IMR-90 (cell line): ENCODE results near the gene SLF2. TPM values are rescaled to one million over a fixed set of nuclear protein-coding genes. Genes with fewer than 3 reads are reported as not detected.
A peak's percentile ranks its signal among the peaks of the same experiment; 100 is the strongest.

Experiments used
- ATAC-seq: fragments of 200-7000 bp; cut with Tn5 transposase; 2 replicates; pipeline ENCODE4 v1.9.1; 2020; ENCODE audit warnings: low read depth, mild to moderate bottlenecking, moderate library complexity
- BruUV-seq: library from RNA; stranded (reverse); fragments of 400-500 nt; replicated peaks from 2 replicates; lab custom pipeline; 2021; lab: Mats Ljungman, UMichigan
- CTCF ChIA-PET: fragments of 300-600 bp; formaldehyde crosslinking; extraction: SDS; loops from one replicate; lab custom pipeline; 2021; ENCODE audit warnings: antibody characterized with exemption; lab: Yijun Ruan, JAX
- POLR2A ChIA-PET: fragments of 300-600 bp; sonication (Branson Sonifier 250); formaldehyde crosslinking; loops from one replicate; lab custom pipeline; 2022; ENCODE audit warnings: antibody characterized with exemption; ENCODE audit not compliant: unreplicated experiment; lab: Charles Lee
- DNase-seq: peaks from one replicate; pipeline ENCODE4 v3.0.0; 2013
- H2AFZ ChIP-seq: replicated peaks from 2 replicates; pipeline ENCODE3; 2013; ENCODE audit warnings: low read length, mild to moderate bottlenecking; ENCODE audit not compliant: poor library complexity
- H2AK5ac ChIP-seq: 2 replicates; pipeline ENCODE4 v1.6.1; 2013; ENCODE audit warnings: low read depth, low read length, inconsistent platforms
- H2AK9ac ChIP-seq: replicated peaks from 2 replicates; pipeline ENCODE3; 2013; ENCODE audit warnings: mild to moderate bottlenecking, low read depth, low read length, moderate library complexity; ENCODE audit not compliant: poor library complexity
- H2BK120ac ChIP-seq: 2 replicates; pipeline ENCODE4 v1.6.1; 2013; ENCODE audit warnings: low read depth, low read length, inconsistent platforms
- H2BK15ac ChIP-seq: 3 replicates; pipeline ENCODE4 v1.6.1; 2013; ENCODE audit warnings: low read depth, low read length, inconsistent platforms
- H2BK20ac ChIP-seq: 2 replicates; pipeline ENCODE4 v1.6.1; 2013; ENCODE audit warnings: low read depth, mild to moderate bottlenecking, inconsistent platforms, low read length, moderate library complexity
- H2BK5ac ChIP-seq: 2 replicates; pipeline ENCODE4 v1.6.1; 2013; ENCODE audit warnings: mild to moderate bottlenecking, low read depth, low read length, inconsistent platforms; ENCODE audit not compliant: poor library complexity, severe bottlenecking
- H3K14ac ChIP-seq: replicated peaks from 2 replicates; pipeline ENCODE4 v1.6.1; 2013; ENCODE audit warnings: low read depth, low read length, inconsistent platforms
- H3K18ac ChIP-seq: 2 replicates; pipeline ENCODE4 v1.6.1; 2013; ENCODE audit warnings: low read depth, low read length, control low read depth
- H3K23ac ChIP-seq: 2 replicates; pipeline ENCODE4 v1.6.1; 2013; ENCODE audit warnings: low read depth, low read length, inconsistent platforms
- H3K27ac ChIP-seq: 2 replicates; pipeline ENCODE4 v1.5.1; 2013; ENCODE audit warnings: mild to moderate bottlenecking, control low read depth, low read length; ENCODE audit not compliant: insufficient read depth
- H3K27me3 ChIP-seq: 2 replicates; pipeline ENCODE4 v1.6.1; 2013; ENCODE audit warnings: low read length; ENCODE audit not compliant: control insufficient read depth, insufficient read depth
- H3K36me3 ChIP-seq: 2 replicates; pipeline ENCODE4 v1.6.1; 2013; ENCODE audit warnings: low read length, mixed read lengths; ENCODE audit not compliant: control insufficient read depth, insufficient read depth
- H3K4ac ChIP-seq: 2 replicates; pipeline ENCODE4 v1.6.1; 2013; ENCODE audit warnings: low read depth, low read length, inconsistent platforms
- H3K4me1 ChIP-seq: 2 replicates; pipeline ENCODE4 v1.6.1; 2013; ENCODE audit warnings: low read length, mixed read lengths; ENCODE audit not compliant: control insufficient read depth, insufficient read depth
- H3K4me2 ChIP-seq: 2 replicates; pipeline ENCODE4 v1.6.1; 2013; ENCODE audit warnings: low read depth, mild to moderate bottlenecking, control low read depth, low read length, moderate library complexity
- H3K4me3 ChIP-seq: 2 replicates; pipeline ENCODE4 v1.5.1; 2013; ENCODE audit warnings: low read depth, mild to moderate bottlenecking, control low read depth, low read length, moderate library complexity; ENCODE audit not compliant: insufficient read depth
- H3K56ac ChIP-seq: 2 replicates; pipeline ENCODE4 v1.6.1; 2013; ENCODE audit warnings: low read length, inconsistent platforms; ENCODE audit not compliant: insufficient read depth; ENCODE audit errors: extremely low read depth
- H3K79me1 ChIP-seq, 2 experiments: 2 replicates each; pipeline ENCODE4 v1.6.1; 2013; ENCODE audit warnings: low read length in 2 of 2, inconsistent platforms in 1 of 2, low read depth in 1 of 2
- H3K9ac ChIP-seq: 2 replicates; pipeline ENCODE4 v1.6.1; 2013; ENCODE audit warnings: low read depth, low read length, control low read depth
- H3K9me1 ChIP-seq: 2 replicates; pipeline ENCODE4 v1.6.1; 2013; ENCODE audit warnings: low read length, inconsistent platforms; ENCODE audit not compliant: insufficient read depth
- H3K9me3 ChIP-seq: 2 replicates; pipeline ENCODE4 v1.6.1; 2013; ENCODE audit warnings: low read length; ENCODE audit not compliant: control insufficient read depth, insufficient read depth
- H4K20me1 ChIP-seq: 2 replicates; pipeline ENCODE4 v1.6.1; 2013; ENCODE audit warnings: low read length, inconsistent platforms; ENCODE audit not compliant: insufficient read depth
- H4K5ac ChIP-seq: 2 replicates; pipeline ENCODE4 v1.6.1; 2013; ENCODE audit warnings: mild to moderate bottlenecking, low read depth, low read length, control low read depth
- H4K8ac ChIP-seq, 2 experiments: 2 replicates each; pipeline ENCODE4 v1.6.1; 2013; ENCODE audit warnings: low read depth in 2 of 2, low read length in 2 of 2, control low read depth in 1 of 2, inconsistent platforms in 1 of 2
- H4K91ac ChIP-seq: 2 replicates; pipeline ENCODE4 v1.6.1; 2013; ENCODE audit warnings: low read depth, low read length, inconsistent platforms; ENCODE audit not compliant: insufficient read depth
- CEBPB ChIP-seq: IDR thresholded peaks from 2 replicates; pipeline ENCODE4 v1.6.1; 2012; ENCODE audit warnings: low read depth, low read length, improper control_type of control experiment
- RCOR1 ChIP-seq: IDR thresholded peaks from 2 replicates; pipeline ENCODE4 v1.6.1; 2012; ENCODE audit warnings: mild to moderate bottlenecking, low read length, improper control_type of control experiment; ENCODE audit not compliant: insufficient replicate concordance
- RFX5 ChIP-seq: IDR thresholded peaks from 2 replicates; pipeline ENCODE4 v1.8.0; 2012; ENCODE audit warnings: low read depth, mild to moderate bottlenecking, low read length, moderate library complexity
- SMC3 ChIP-seq: fragments of 150-350 bp; IDR thresholded peaks from 2 replicates; pipeline ENCODE4 v1.6.1; 2016; ENCODE audit warnings: low read depth, mild to moderate bottlenecking, antibody characterized with exemption, low read length, moderate library complexity
- WGBS, 2 experiments: methylation state at CpG; one replicate each; pipeline versions ENCODE4 v1.1.5 to v1.1.7; 2013; ENCODE audit warnings: missing lambda C conversion rate in 2 of 2; ENCODE audit not compliant: insufficient read length in 1 of 2; ENCODE audit errors: extremely low coverage in 2 of 2; 5-methylcytosine and 5-hydroxymethylcytosine counted together
- dilution Hi-C: fragments of 300-500 bp; cut with HindIII; formaldehyde crosslinking; loops from one replicate; pipeline ENCODE4 v1.14.3; 2018; ENCODE audit warnings: low sequenced_read_pairs; ENCODE audit not compliant: unreplicated experiment
- in situ Hi-C: fragments of 300-500 bp; cut with MboI; formaldehyde crosslinking; loops from 3 replicates; pipeline ENCODE4 v1.14.3; 2019; ENCODE audit warnings: low sequenced_read_pairs, inconsistent platforms, mixed read lengths
- intact Hi-C: fragments of 100-400 bp; cut with micrococcal nuclease; formaldehyde crosslinking; loops from 2 replicates; pipeline ENCODE4 v1.10.0; 2022
- polyA plus RNA-seq, 3 experiments: library from polyadenylated mRNA; depleted of rRNA; stranded (reverse); fragments of >200 nt; gene quantifications; 2 replicates each; pipeline ENCODE4 v1.2.3, GENCODE V29; 2012; ENCODE audit warnings: low replicate concordance in 1 of 3
- total RNA-seq: library from RNA; depleted of rRNA; stranded (reverse); fragments of >200 nt; gene quantifications from 2 replicates; pipeline ENCODE4 v1.2.3, GENCODE V29; 2012

Gene SLF2
- total and polyA plus RNA-seq, 2 of the 4 experiments (the other 2 are of a cell fraction): 8.5 to 21.7 TPM

GRCh38 chr10:101010329-101010728 is 97.6 kb downstream of the SLF2 start:
- intact Hi-C loops: loop anchor here (10.0 kb wide), 1 partner anchor 446 kb away; no protein-coding TSS in a partner anchor
- no peak overlapping the region for H2BK120ac ChIP-seq
- CTCF ChIA-PET: no interaction called here

More at GRCh38 chr10:101010329-101010728, 97.6 kb downstream of the SLF2 start:
- no peak overlapping the region for H3K9ac ChIP-seq
- H2AK5ac ChIP-seq: 0 out of 2 replicates have a peak overlapping the region, but pooled peaks have one; percentile 21
- peaks cover 43% of the 10 kb centered on the region for H3K4me1 ChIP-seq
- H2BK5ac ChIP-seq: no peak overlapping the region
- no TSS peak for BruUV-seq
- H3K4me2 ChIP-seq: no peak overlapping the region
- WGBS, 2 experiments: 100% methylated on average over 2 of the region's 22 CpGs; no CpG with 5 or more reads in 1 of the 2 experiments
- no peak overlapping the region for H3K56ac ChIP-seq
- H2BK20ac ChIP-seq: no peak overlapping the region
- no peak overlapping the region for H2BK15ac ChIP-seq
- no peaks in the 10 kb centered on the region for H3K9me3 ChIP-seq
- peaks cover 26% of the 10 kb centered on the region for H4K20me1 ChIP-seq
- POLR2A ChIA-PET: interaction anchor here (0.6 kb wide), 1 partner anchor 856 kb away, joined by 3 read pairs; no protein-coding TSS in a partner anchor
- TF ChIP-seq SMC3: no peak
- no peak for TF ChIP-seq CEBPB
- TF ChIP-seq RCOR1: no peak
- TF ChIP-seq RFX5: no peak
- H3K79me1 ChIP-seq: peaks cover 10 to 42% of the 10 kb centered on the region in 2 experiments; a peak in 3 of 4 replicates
- no peak for DNase-seq
- H3K4ac ChIP-seq: no peak overlapping the region
- no peak for ATAC-seq
- peaks cover 19% of the 10 kb centered on the region for H3K36me3 ChIP-seq
- H3K4me3 ChIP-seq: no peak overlapping the region
- H4K91ac ChIP-seq: no peak overlapping the region
- no peak overlapping the region for H4K5ac ChIP-seq
- H3K18ac ChIP-seq: no peak overlapping the region
- no peak overlapping the region for H3K23ac ChIP-seq
- in situ Hi-C loops (no loop called here), dilution Hi-C loops (no loop called here)
- H2AK9ac ChIP-seq: no peak overlapping the region
- H3K27me3 ChIP-seq: no peaks in the 10 kb centered on the region
- peaks cover 27% of the 10 kb centered on the region for H3K9me1 ChIP-seq
- no peak overlapping the region for H2AFZ ChIP-seq
- H3K14ac ChIP-seq: no peak overlapping the region
- no peak overlapping the region for H4K8ac ChIP-seq
- no peak overlapping the region for H3K27ac ChIP-seq
